ENCODE measurements around the gene SPTBN1.

DNA sequence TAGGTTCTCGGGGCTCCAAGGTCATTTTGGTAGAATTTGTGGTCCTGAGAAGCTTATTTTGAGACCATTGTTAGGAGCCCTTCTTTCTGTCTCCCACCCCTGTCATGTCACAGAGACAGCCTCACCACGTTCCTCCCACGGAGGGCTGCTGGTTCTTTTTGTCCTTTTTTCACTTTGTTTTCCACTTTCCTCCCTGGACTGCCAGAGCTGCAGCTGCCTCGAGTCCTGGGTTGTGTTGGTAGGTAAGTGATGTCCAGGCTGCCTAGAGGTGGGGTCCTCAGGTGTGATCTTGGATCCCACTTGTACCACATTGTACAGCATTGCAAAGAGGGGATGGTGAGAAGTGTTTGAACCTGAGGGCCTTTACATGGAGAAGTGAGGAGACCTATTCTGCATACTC lies 137.1 kb downstream of the SPTBN1 start:
- TF ChIP-seq, protein P1, sequence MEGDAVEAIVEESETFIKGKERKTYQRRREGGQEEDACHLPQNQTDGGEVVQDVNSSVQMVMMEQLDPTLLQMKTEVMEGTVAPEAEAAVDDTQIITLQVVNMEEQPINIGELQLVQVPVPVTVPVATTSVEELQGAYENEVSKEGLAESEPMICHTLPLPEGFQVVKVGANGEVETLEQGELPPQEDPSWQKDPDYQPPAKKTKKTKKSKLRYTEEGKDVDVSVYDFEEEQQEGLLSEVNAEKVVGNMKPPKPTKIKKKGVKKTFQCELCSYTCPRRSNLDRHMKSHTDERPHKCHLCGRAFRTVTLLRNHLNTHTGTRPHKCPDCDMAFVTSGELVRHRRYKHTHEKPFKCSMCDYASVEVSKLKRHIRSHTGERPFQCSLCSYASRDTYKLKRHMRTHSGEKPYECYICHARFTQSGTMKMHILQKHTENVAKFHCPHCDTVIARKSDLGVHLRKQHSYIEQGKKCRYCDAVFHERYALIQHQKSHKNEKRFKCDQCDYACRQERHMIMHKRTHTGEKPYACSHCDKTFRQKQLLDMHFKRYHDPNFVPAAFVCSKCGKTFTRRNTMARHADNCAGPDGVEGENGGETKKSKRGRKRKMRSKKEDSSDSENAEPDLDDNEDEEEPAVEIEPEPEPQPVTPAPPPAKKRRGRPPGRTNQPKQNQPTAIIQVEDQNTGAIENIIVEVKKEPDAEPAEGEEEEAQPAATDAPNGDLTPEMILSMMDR (IDR thresholded peaks at IDR 0.05), result no peak
- TF ChIP-seq RCOR1 (IDR thresholded peaks at IDR 0.05; ENCODE audit: low read depth, low read length) (no peak), CHD2 (IDR thresholded peaks at IDR 0.05; ENCODE audit: low read length, partially characterized antibody) (no peak), RNF2 (IDR thresholded peaks at IDR 0.05; ENCODE audit: borderline replicate concordance, low read depth) (no peak), POLR2A (IDR thresholded peaks at IDR 0.05; ENCODE audit: low read length) (no peak), HOXA7 (CRISPR knock-in tag; IDR thresholded peaks at IDR 0.05) (no peak), RFX5 (IDR thresholded peaks at IDR 0.05) (no peak)
